HEK293T (cell line): ENCODE results near the gene ADCYAP1.

ENCODE experiments used
- CTCF ChIA-PET: fragments of 350-600 bp; formaldehyde crosslinking; extraction: SDS; loops from one replicate; lab custom pipeline; 2021; ENCODE audit warnings: antibody characterized with exemption, inconsistent platforms; lab: Yijun Ruan, JAX
- POLR2A ChIA-PET: fragments of 350-600 bp; formaldehyde crosslinking; extraction: SDS; loops from one replicate; lab custom pipeline; 2020; ENCODE audit warnings: antibody characterized with exemption, inconsistent platforms; lab: Yijun Ruan, JAX
- DNase-seq: peaks from one replicate; pipeline ENCODE4 v3.0.0; 2012; ENCODE audit warnings: mixed read lengths; ENCODE audit errors: extremely low spot score
- ARNT ChIP-seq: fragments of 450-650 bp; IDR thresholded peaks from 2 replicates; pipeline ENCODE4 v1.6.1; 2017; ENCODE audit warnings: mild to moderate bottlenecking
- BHLHE40 ChIP-seq: fragments of 450-650 bp; IDR thresholded peaks from 2 replicates; pipeline ENCODE4 v1.6.1; 2016; ENCODE audit warnings: mild to moderate bottlenecking, moderate library complexity, borderline replicate concordance
- CTBP1 ChIP-seq: fragments of 450-650 bp; IDR thresholded peaks from 2 replicates; pipeline ENCODE4 v1.6.1; 2016; ENCODE audit warnings: borderline replicate concordance
- ELF4 ChIP-seq: fragments of 450-650 bp; IDR thresholded peaks from 2 replicates; pipeline ENCODE4 v1.6.1; 2017; ENCODE audit warnings: antibody characterized with exemption
- FOXA1 ChIP-seq: fragments of 450-650 bp; IDR thresholded peaks from 2 replicates; pipeline ENCODE4 v1.6.1; 2016; ENCODE audit warnings: mild to moderate bottlenecking
- FOXK2 ChIP-seq: fragments of 450-650 bp; IDR thresholded peaks from 2 replicates; pipeline ENCODE4 v1.6.1; 2016; ENCODE audit warnings: mild to moderate bottlenecking
- FOXM1 ChIP-seq: fragments of 450-650 bp; IDR thresholded peaks from 2 replicates; pipeline ENCODE4 v1.6.1; 2017; ENCODE audit warnings: mild to moderate bottlenecking, borderline replicate concordance
- HDGF ChIP-seq: fragments of 450-650 bp; IDR thresholded peaks from 2 replicates; pipeline ENCODE4 v1.6.1; 2017; ENCODE audit warnings: antibody characterized with exemption, borderline replicate concordance
- L3MBTL2 ChIP-seq: fragments of 450-650 bp; conservative IDR thresholded peaks from 2 replicates; pipeline ENCODE4 v1.6.1; 2016; ENCODE audit warnings: mild to moderate bottlenecking
- LEF1 ChIP-seq: fragments of 450-650 bp; IDR thresholded peaks from 2 replicates; pipeline ENCODE4 v1.6.1; 2017; ENCODE audit warnings: mild to moderate bottlenecking, borderline replicate concordance
- NFRKB ChIP-seq: fragments of 450-650 bp; IDR thresholded peaks from 2 replicates; pipeline ENCODE4 v1.6.1; 2016; ENCODE audit warnings: mild to moderate bottlenecking, moderate library complexity
- PKNOX1 ChIP-seq: fragments of 450-650 bp; IDR thresholded peaks from 2 replicates; pipeline ENCODE4 v1.6.1; 2016
- SP1 ChIP-seq: fragments of 450-650 bp; IDR thresholded peaks from 2 replicates; pipeline ENCODE4 v1.6.1; 2017
- SUZ12 ChIP-seq: fragments of 450-650 bp; IDR thresholded peaks from 2 replicates; pipeline ENCODE4 v1.6.1; 2016; ENCODE audit warnings: mild to moderate bottlenecking
- TARDBP ChIP-seq: fragments of 450-650 bp; IDR thresholded peaks from 2 replicates; pipeline ENCODE4 v1.6.1; 2016
- ZNF384 ChIP-seq: fragments of 450-650 bp; IDR thresholded peaks from 2 replicates; pipeline ENCODE4 v1.6.1; 2016

The ADCYAP1 gene

GRCh38 chr18:903701-904100, 970 bp upstream of the ADCYAP1 start:
- peak; percentile 40 for DNase-seq
- ChIA-PET POLR2A (no interaction called here), CTCF (no interaction called here)
- TF ChIP-seq SP1 (no peak), SUZ12 (no peak), PKNOX1 (no peak), FOXM1 (no peak), FOXA1 (no peak), ZNF384 (no peak), BHLHE40 (no peak), CTBP1 (no peak), TARDBP (no peak), NFRKB (no peak)

GRCh38 chr18:905307-905947, 756 bp downstream of the ADCYAP1 start:
- CTCF ChIA-PET, result no interaction called here
- TF ChIP-seq FOXA1 (no peak), TARDBP (no peak), FOXK2 (no peak), SP1 (no peak), BHLHE40 (no peak), CTBP1 (no peak), SUZ12 (no peak), LEF1 (no peak), FOXM1 (no peak)
- POLR2A ChIA-PET, result no interaction called here
- DNase-seq, result no peak

- DNase-seq, result no peak
- POLR2A ChIA-PET, result no interaction called here
- CTCF ChIA-PET, result no interaction called here
- no peak for TF ChIP-seq ZNF384
- no peak for TF ChIP-seq LEF1
- no peak for TF ChIP-seq NFRKB
Measured at GRCh38 chr18:905948-906415, 1.3 kb downstream of the ADCYAP1 start.

- ChIA-PET CTCF (interaction anchor here (0.8 kb wide), 1 partner anchor 9 kb away, joined by 3 read pairs; no protein-coding TSS in a partner anchor), POLR2A (no interaction called here)
- TF ChIP-seq HDGF, result no peak
- TF ChIP-seq TARDBP, result no peak
- TF ChIP-seq SP1, result no peak
- no peak for TF ChIP-seq BHLHE40
- no peak for TF ChIP-seq ELF4
- DNase-seq, result peak; percentile 15
Measured at GRCh38 chr18:906416-907114, 1.9 kb downstream of the ADCYAP1 start.

- peak; percentile 15 for DNase-seq
- CTCF ChIA-PET, result interaction anchor here (0.8 kb wide), 1 partner anchor 10 kb away, joined by 3 read pairs; no protein-coding TSS in a partner anchor
Measured at GRCh38 chr18:907115-907884, 2.6 kb downstream of the ADCYAP1 start.

More at GRCh38 chr18:907115-907884, 2.6 kb downstream of the ADCYAP1 start:
- POLR2A ChIA-PET, result no interaction called here
- no peak for TF ChIP-seq SUZ12
- no peak for TF ChIP-seq ZNF384
- TF ChIP-seq NFRKB, result no peak
- TF ChIP-seq L3MBTL2, result no peak
- TF ChIP-seq FOXA1, result no peak
- no peak for TF ChIP-seq LEF1
- TF ChIP-seq FOXK2, result no peak
- TF ChIP-seq FOXM1, result no peak
- no peak for TF ChIP-seq CTBP1
- TF ChIP-seq PKNOX1, result no peak
- no peak for TF ChIP-seq TARDBP
- no peak for TF ChIP-seq ARNT
- TF ChIP-seq BHLHE40, result no peak
- no peak for TF ChIP-seq HDGF
- TF ChIP-seq SP1, result no peak
- TF ChIP-seq ELF4, result no peak
